Testis (tissue), 3 donors: ENCODE measurements around the gene SMAD4. TPM values are rescaled to one million over a fixed set of nuclear protein-coding genes. Genes with fewer than 3 reads are reported as not detected.
"Not testable (repeated sequence)": the region's sequence is repeated elsewhere in the genome, so short reads cannot be mapped to it uniquely, and the experiment has no call there.

Experiments used
- DNase-seq: peaks from one replicate; pipeline ENCODE4 v3.0.0-alpha.2; 2019
- H3K27ac ChIP-seq, 2 donors: fragments of 200-600 bp; sonication (generic); one replicate each; pipeline ENCODE4 v1.5.1; 2019
- H3K27me3 ChIP-seq: fragments of 200-600 bp; sonication (generic); one replicate; pipeline ENCODE4 v1.5.1; 2019
- H3K36me3 ChIP-seq: fragments of 200-600 bp; sonication (generic); one replicate; pipeline ENCODE4 v1.5.1; 2017; ENCODE audit warnings: low read depth; ENCODE audit errors: missing control alignments
- H3K4me1 ChIP-seq: fragments of 200-600 bp; sonication (generic); one replicate; pipeline ENCODE4 v1.5.1; 2019
- H3K4me3 ChIP-seq, 2 donors: fragments of 200-600 bp; sonication (generic); one replicate each; pipeline ENCODE4 v1.5.1; 2017 to 2019
- H3K9me3 ChIP-seq: fragments of 200-600 bp; sonication (generic); one replicate; pipeline ENCODE4 v1.5.1; 2017
- POLR2A ChIP-seq: fragments of 450-650 bp; IDR thresholded peaks from one replicate; pipeline ENCODE4 v1.6.1; 2017; ENCODE audit warnings: antibody characterized with exemption, mild to moderate bottlenecking, moderate library complexity
- WGBS, 2 donors: methylation state at CpG; one replicate each; pipeline ENCODE4 v1.1.5; 2018; 5-methylcytosine and 5-hydroxymethylcytosine counted together
- intact Hi-C: fragments of 100-400 bp; cut with DNase I; formaldehyde crosslinking; loops from one replicate; pipeline ENCODE4 v1.15.1; 2023; ENCODE audit warnings: low total_unique reads
- polyA plus RNA-seq: library from polyadenylated mRNA; stranded (reverse); fragments of 350-450 nt; fragmentation: Illumina TruSeq; extraction: RNeasy Lipid Tissue Mini Kit (QIAGEN cat#74804); gene quantifications from one replicate; pipeline ENCODE4 v1.2.3, GENCODE V29; 2014; ENCODE audit warnings: low read depth, low replicate concordance; ENCODE audit not compliant: insufficient read depth
- total RNA-seq, 2 donors: library from RNA; depleted of rRNA; stranded (reverse); fragments of >200 nt; gene quantifications; one replicate each; pipeline ENCODE4 v1.2.3, GENCODE V29; 2016
- TF ChIP-seq, protein P1 (sequence below), 3 experiments: fragments of 450-650 bp in 2 of 3; fragments of 200-600 bp in 1 of 3; sonication (generic) in 1 of 3; IDR thresholded peaks; one replicate each; pipeline ENCODE4 v1.5.1; 2016 to 2019; ENCODE audit warnings: antibody characterized with exemption in 3 of 3, mild to moderate bottlenecking in 2 of 3, moderate library complexity in 1 of 3

SMAD4 gene
- total and polyA plus RNA-seq, 3 donors from 2014 or later = 91.0 to 270 (median 198) TPM

DNA sequence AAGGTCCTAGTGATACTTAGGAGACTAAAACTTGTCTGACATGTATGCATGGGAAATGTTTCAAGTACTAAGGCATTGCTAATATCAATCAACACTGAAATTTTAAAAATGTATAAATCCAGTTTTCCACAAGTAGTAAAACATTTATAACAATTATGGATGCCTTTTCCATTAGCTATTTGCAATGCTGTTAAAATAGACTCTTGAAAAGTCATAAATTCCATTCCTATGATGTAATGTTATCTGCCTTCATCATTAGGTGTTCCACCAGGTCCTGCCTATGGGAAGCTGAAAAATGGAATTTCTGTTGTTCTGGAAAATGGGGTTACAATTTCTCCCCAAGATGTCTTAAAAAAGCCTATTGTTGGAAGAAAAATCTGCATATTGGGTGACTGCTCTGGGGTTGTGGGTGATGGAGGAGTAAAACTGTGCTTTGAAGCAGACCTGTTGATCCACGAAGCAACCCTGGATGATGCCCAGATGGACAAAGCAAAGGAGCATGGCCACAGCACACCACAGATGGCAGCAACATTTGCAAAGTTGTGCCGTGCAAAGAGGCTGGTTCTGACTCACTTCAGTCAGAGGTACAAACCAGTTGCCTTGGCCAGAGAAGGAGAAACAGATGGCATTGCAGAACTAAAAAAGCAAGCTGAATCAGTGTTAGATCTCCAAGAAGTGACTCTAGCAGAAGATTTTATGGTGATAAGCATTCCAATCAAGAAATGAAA lies 43.5 kb upstream of the SMAD4 start:
- no peak for TF ChIP-seq POLR2A
- TF ChIP-seq, protein P1, sequence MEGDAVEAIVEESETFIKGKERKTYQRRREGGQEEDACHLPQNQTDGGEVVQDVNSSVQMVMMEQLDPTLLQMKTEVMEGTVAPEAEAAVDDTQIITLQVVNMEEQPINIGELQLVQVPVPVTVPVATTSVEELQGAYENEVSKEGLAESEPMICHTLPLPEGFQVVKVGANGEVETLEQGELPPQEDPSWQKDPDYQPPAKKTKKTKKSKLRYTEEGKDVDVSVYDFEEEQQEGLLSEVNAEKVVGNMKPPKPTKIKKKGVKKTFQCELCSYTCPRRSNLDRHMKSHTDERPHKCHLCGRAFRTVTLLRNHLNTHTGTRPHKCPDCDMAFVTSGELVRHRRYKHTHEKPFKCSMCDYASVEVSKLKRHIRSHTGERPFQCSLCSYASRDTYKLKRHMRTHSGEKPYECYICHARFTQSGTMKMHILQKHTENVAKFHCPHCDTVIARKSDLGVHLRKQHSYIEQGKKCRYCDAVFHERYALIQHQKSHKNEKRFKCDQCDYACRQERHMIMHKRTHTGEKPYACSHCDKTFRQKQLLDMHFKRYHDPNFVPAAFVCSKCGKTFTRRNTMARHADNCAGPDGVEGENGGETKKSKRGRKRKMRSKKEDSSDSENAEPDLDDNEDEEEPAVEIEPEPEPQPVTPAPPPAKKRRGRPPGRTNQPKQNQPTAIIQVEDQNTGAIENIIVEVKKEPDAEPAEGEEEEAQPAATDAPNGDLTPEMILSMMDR (IDR thresholded peaks at IDR 0.05) = no peak
- 91 to 93% methylated on average over 2 of the region's 2 CpGs for WGBS, 2 donors
- Histone ChIP-seq H3K27me3 (no peaks in the 10 kb centered on the region), H3K4me1 (no peaks in the 10 kb centered on the region), H3K4me3 (no peak overlapping the region), H3K27ac (no peak overlapping the region), H3K36me3 (no peaks in the 10 kb centered on the region), H3K9me3 (no peaks in the 10 kb centered on the region)
- no peak for DNase-seq
- intact Hi-C loops = no loop called here

DNA sequence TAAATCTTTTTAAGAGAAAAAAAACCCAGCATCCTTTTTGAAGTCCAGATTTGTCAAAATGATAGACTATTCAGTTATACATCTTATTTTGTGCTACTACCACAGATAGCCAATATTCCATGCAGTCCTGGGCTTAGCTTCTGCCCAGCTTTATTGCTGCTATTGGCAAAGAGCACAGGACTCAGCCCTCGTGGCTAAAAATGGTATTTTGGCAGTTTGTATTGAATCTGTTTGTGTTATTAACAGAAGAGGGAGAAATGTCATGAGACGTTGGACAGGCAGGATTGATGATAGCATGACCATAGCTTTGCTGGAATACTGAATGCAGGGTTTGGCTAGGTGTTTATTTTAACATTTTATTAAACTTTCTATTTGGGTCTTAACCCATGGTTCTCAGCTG lies 42.8 kb upstream of the SMAD4 start:
- Histone ChIP-seq H3K4me3 (no peak overlapping the region), H3K27me3 (no peaks in the 10 kb centered on the region), H3K36me3 (no peaks in the 10 kb centered on the region), H3K4me1 (no peaks in the 10 kb centered on the region), H3K27ac (no peak overlapping the region), H3K9me3 (no peaks in the 10 kb centered on the region)
- intact Hi-C loops = no loop called here
- no peak for TF ChIP-seq POLR2A
- TF ChIP-seq, protein P1 (IDR thresholded peaks at IDR 0.05) = no peak
- no peak for DNase-seq
- WGBS, 2 donors = 44 to 60% methylated on average over 2 of the region's 2 CpGs

DNA sequence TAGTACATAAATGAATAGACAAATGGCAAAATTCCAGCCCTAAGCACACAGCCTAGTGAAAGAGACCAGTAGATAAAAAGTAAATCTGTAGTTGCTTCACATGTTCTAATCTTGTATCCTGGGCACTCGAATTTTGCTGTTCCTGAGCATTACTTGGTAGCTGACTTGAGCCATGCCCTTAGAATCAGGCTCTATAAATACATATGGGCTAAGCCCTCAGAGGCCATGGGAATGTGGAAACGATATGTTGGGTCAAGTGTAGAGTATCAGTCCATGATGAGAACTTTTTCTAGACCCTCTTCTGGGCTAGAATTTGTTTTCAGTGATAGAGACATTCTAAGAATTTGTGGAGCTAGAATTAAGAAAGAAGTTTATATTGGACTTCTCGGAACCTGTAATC lies 40.3 kb upstream of the SMAD4 start:
- Histone ChIP-seq H3K4me1 (no peaks in the 10 kb centered on the region), H3K27ac (no peak overlapping the region), H3K36me3 (no peaks in the 10 kb centered on the region), H3K4me3 (no peak overlapping the region), H3K27me3 (no peaks in the 10 kb centered on the region), H3K9me3 (no peaks in the 10 kb centered on the region)
- TF ChIP-seq POLR2A = no peak
- TF ChIP-seq, protein P1 (IDR thresholded peaks at IDR 0.05) = no peak
- 91 to 93% methylated on average over 3 of the region's 3 CpGs for WGBS, 2 donors
- no peak for DNase-seq
- intact Hi-C loops = no loop called here

DNA sequence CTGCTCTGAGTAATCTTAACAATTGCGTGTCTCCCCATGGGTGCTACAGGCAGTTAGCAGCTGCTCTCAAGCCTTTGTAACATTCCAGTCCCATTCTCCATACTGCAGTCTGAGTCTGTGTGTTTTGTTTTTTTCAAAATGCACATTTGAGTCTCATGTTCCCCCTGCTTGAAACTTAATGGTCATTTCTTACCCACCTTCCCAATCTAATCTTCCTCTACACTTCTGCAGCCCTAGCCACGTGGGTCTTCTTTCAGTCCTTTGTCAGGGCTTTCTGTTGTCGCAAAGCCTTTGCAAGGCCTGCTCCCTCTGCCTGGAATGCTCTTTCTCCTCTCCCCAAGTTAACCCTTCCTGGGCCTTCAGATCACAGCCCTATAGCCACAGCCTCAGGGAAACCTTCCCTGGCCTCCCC lies 37.7 kb upstream of the SMAD4 start:
- Histone ChIP-seq H3K36me3 (no peaks in the 10 kb centered on the region), H3K4me3 (no peak overlapping the region), H3K4me1 (no peaks in the 10 kb centered on the region), H3K27ac (no peak overlapping the region), H3K27me3 (no peaks in the 10 kb centered on the region), H3K9me3 (no peaks in the 10 kb centered on the region)
- DNase-seq = no peak
- TF ChIP-seq, protein P1 (IDR thresholded peaks at IDR 0.05) = no peak
- TF ChIP-seq POLR2A = no peak
- intact Hi-C loops = no loop called here
- WGBS, 2 donors = 58 to 66% methylated on average over 3 of the region's 3 CpGs

DNA sequence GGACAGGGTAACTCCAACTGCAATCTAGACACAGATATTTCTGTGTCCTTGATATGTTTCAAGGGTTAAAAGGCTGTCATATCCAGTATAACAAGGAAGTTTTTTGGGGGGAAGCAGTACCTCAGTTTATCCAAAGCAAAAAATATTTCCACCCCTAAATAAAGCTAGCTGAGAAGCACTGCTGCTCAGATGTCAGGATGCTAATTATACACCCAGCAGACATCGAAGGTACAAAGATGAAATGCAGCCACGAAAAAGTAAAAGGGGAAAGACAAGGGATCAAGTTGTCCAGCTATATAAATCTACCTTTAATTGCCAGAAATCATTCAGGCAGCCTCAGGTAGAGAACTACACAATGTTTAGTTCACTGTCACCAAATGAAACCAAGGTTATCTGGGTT lies 36.0 kb upstream of the SMAD4 start:
- WGBS, 2 donors = 77 to 87% methylated on average over 2 of the region's 2 CpGs
- DNase-seq = no peak

DNA sequence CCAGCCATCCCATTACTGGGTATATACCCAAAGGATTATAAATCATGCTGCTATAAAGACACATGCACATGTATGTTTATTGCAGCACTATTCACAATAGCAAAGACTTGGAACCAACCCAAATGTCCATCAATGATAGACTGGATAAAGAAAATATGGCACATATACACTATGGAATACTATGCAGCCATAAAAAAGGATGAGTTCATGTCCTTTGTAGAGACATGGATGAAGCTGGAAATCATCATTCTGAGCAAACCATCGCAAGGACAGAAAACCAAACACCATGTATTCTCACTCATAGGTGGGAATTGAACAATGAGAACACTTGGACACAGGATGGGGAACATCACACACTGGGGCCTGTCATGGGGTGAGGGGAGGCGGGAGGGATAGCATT lies 26.8 kb upstream of the SMAD4 start:
- DNase-seq, H3K36me3 ChIP-seq, intact Hi-C loops, H3K27ac ChIP-seq, H3K27me3 ChIP-seq, H3K9me3 ChIP-seq, H3K4me3 ChIP-seq, H3K4me1 ChIP-seq: not testable (repeated sequence)
- WGBS, 2 donors = 93 to 94% methylated on average over 2 of the region's 2 CpGs

More for the DNA sequence above, 36.0 kb upstream of the SMAD4 start:
- H3K9me3 ChIP-seq = no peaks in the 10 kb centered on the region
- no peaks in the 10 kb centered on the region for H3K4me1 ChIP-seq
- no peak overlapping the region for H3K4me3 ChIP-seq
- TF ChIP-seq POLR2A = no peak
- TF ChIP-seq, protein P1 (IDR thresholded peaks at IDR 0.05) = no peak
- H3K27ac ChIP-seq = no peak overlapping the region
- no peaks in the 10 kb centered on the region for H3K27me3 ChIP-seq
- no peaks in the 10 kb centered on the region for H3K36me3 ChIP-seq
- intact Hi-C loops = no loop called here
